HG02623 (cell line): ENCODE results near the gene LOXHD1.

Source experiments
- ATAC-seq: cut with Tn5 transposase; IDR thresholded peaks from one replicate; pipeline ENCODE4 v1.9.1; 2021; ENCODE audit warnings: moderate library complexity; ENCODE audit not compliant: unreplicated experiment

Gene LOXHD1

DNA sequence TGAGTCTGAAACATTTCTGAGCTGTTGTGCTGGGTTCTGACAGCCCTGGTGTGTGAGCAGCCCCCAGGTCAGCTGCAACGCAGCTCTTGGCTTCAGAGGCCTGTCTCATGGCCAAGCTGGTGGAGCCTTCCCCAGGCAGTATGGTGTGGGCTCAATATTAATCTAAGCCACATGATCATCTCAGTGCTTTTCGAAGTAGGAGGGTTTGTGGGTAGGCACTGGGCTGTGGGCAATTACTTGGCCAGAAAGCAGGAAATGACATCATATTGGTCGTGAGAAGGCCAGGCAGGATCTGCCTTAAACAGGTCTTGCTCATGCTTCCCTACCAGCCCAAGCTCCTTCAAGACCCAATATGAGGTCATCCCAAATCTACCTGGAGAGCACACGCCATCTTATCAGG is 26.9 kb downstream of the LOXHD1 start:
- ATAC-seq: no peak

GRCh38 chr18:46629361-46629760 is 27.7 kb downstream of the LOXHD1 start:
- no peak for ATAC-seq

GRCh38 chr18:46628206-46628605 is 28.8 kb downstream of the LOXHD1 start:
- no peak for ATAC-seq

DNA sequence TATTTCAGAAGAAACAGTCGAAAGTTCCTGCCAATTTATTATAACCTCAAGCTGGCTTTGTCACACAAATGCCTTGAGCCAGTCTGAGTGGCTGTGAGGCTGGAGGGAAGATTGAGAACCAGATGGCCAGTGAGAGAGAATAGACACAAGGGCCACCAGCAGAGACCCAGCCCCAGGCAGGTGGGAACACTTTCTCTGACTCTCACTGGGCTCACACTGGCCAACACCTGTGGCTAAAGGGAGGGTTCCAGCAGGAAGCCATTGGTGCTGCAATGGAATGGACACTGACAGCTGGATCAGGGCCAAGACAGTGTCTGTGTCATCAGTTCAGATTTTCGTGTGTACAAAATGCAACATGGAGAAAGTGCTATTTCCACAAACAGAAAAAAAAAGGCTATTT is 29.9 kb downstream of the LOXHD1 start:
- ATAC-seq: no peak

GRCh38 chr18:46625069-46625468 is 32.0 kb downstream of the LOXHD1 start:
- no peak for ATAC-seq

- ATAC-seq: no peak
Measured at GRCh38 chr18:46624127-46624526, 32.9 kb downstream of the LOXHD1 start.

DNA sequence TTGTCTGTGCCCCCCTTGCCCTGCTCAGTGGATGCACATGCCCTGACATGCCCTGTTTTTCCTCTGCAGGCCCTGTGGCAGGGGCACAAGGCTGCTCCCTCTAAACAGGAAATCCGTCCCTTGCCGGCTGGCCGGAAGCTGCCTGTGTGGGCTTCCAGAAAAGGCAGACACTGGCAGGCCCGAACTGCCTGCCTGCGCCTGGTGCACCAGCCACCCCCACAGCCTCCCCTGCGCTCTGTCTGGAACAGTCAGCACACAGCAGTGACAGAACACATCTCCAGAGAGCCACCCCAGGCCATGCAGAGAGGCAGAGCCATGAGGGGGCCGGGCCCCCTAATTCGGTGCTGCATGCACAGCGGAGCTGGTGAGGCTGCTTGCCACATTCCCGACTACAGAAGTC is 33.5 kb downstream of the LOXHD1 start:
- no peak for ATAC-seq

DNA sequence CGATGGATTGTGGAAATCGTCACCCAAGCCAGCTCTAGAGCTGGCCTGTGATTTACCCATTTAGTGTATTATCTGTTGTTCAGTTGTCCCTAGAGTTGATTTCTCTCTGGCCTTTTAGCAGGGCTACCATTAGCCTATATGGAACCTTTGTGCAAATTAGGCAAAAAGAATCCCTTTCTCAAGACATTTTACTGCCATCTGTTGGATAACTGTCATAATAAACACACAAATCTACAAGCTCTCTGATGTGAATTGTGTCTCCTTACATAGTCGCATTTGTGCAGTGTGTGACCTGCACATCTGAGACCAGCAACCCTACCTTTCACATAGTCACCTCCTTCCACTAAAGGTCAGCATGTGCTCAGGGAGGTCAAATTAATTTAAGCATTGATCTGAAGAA is 34.0 kb downstream of the LOXHD1 start:
- ATAC-seq: no peak

- ATAC-seq: no peak
Measured at GRCh38 chr18:46622451-46622850, 34.6 kb downstream of the LOXHD1 start.

DNA sequence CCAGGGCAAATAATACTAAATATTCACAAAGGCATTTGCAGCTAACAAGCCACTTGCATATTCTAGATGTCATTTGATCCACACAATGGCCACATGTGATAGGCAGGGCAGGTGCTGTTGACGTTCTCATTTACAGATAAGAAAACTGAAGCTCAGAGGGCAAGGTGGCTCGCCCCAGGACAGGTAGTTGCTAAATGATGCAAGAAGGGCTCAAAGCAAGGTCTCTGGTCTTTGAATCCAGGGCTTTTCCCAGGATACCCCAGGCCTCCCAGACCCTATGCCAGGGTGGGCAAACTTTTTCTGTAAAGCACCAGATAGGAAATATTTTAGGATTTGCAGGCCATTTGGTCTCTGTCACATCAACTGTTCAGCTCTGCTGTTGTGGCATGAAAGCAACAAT is 35.1 kb downstream of the LOXHD1 start:
- no peak for ATAC-seq

DNA sequence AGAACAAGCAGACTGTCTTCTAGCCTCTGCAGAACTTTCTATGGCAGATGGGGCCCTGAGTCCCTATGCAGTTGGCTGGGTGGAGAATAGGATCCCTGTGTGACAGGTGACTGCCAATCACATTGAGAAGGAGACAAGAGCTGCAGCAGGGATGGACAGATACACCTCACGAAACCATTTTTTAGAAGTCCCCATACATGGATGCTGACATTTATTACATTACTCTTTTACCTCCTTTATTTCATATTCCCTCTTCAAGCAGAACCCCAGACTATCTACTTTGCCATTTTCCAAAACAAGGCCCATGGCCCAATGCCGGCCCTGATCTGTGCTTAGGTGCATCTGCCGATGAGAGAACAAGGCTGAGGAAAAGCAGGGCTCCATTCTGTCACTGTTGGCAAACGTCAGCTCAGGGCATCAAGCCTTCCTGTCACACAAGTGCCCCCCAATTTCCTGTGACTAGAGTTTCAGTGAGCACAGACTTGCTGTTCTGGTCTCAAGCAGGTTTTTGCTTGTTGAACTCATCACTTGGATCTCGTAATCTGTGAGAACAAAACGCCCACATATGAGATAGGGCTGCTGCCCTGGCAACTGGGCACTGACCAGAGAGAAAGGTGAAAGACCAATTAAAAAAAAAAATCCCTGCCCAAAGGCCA is 35.8 kb downstream of the LOXHD1 start:
- ATAC-seq: no peak

GRCh38 chr18:46619559-46619958 is 37.5 kb downstream of the LOXHD1 start:
- no peak for ATAC-seq

GRCh38 chr18:46615720-46616119 is 41.3 kb downstream of the LOXHD1 start:
- ATAC-seq: no peak

- ATAC-seq: no peak
Measured at GRCh38 chr18:46609048-46609447, 48.0 kb downstream of the LOXHD1 start.

GRCh38 chr18:46607926-46608325 is 49.1 kb downstream of the LOXHD1 start:
- no peak for ATAC-seq

DNA sequence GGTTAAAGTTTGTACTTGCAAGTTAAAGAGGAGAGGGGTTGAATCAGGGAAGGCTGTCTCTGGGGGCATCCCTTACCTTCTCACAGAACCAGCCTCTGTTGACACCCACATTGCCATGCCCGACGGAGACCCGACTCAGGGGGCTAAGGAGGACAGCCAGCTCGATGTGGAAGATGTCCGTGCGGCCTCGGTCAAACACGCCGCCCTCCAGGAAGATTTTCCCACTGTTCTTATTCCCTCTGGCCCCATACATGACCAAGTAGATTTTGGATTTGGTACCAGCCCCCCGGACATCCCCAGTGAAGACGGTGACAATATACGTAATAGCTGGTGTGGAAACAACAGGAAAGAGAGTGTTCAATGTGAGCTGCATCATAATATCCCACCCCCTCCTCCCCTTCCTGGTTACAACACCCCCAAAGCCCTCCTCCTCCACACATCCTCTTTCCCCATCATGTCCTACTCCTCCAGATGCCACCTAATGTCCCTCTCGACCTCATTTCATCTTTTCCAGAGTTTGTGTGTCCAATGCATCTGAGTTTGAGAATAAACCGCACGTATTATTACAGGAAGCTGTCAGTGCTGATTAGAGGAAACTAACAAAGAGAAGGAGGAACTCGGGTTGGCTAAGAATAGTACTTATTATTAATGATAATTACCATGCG is 55.7 kb downstream of the LOXHD1 start:
- no peak for ATAC-seq

GRCh38 chr18:46596119-46596518 is 60.9 kb downstream of the LOXHD1 start:
- ATAC-seq: no peak

GRCh38 chr18:46591783-46592391 is 65.1 kb downstream of the LOXHD1 start:
- ATAC-seq: no peak

GRCh38 chr18:46590103-46590502 is 66.9 kb downstream of the LOXHD1 start:
- no peak for ATAC-seq

- no peak for ATAC-seq
Measured at GRCh38 chr18:46588971-46589660, 67.9 kb downstream of the LOXHD1 start.

DNA sequence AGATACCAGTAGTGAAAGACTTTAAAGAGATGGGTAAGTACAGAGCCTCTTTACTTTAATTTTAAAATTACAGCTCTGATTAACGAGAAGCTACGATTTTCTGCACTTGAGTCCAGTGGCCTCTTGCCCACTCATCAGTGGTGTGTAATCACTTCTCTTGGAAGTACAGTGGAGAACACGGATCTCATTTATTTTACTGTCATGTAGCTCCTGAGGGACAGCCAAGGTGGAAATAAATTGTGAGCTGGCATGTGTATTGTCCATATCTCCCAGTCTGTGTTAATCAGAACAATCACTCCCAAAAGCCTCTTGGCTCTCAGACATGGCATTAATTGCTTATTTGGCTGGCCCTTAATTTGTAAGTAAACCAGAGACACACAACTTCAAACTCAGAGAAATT is 69.4 kb downstream of the LOXHD1 start:
- no peak for ATAC-seq

DNA sequence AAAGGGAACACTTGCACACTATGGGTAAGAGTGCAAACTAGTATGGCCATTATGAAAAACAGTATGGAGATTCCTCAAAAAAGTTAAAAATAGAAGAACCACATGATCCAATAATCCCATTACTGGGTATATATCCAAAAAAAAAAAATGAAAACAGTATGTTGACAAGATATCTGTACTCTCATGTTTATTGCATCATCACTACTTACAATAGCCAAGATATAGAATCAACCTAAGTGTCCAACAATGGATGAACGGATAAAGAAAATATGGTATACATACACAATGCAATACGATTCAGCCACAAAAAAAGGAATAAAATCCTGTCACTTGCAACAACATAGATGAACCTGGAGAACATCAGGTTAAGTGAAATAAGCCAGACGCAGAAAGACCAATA is 73.3 kb downstream of the LOXHD1 start:
- no peak for ATAC-seq
